Fibroblast of lung (primary cell): ENCODE data around the gene MYO9A. TPM values are rescaled to one million over a fixed set of nuclear protein-coding genes. Genes with fewer than 3 reads are reported as not detected.

ENCODE experiments used
- DNase-seq, 2 donors: peaks; one replicate each; pipeline versions ENCODE4 v3.0.0 to v3.0.0-alpha.2; 2010; ENCODE audit warnings: low read depth in 2 of 2
- H2AFZ ChIP-seq: 2 replicates; pipeline ENCODE4 v1.5.1; 2012; ENCODE audit warnings: low read length, control low read depth, inconsistent platforms
- H3K27ac ChIP-seq: 2 replicates; pipeline ENCODE4 v1.5.1; 2011; ENCODE audit warnings: low read length, control low read depth; ENCODE audit not compliant: insufficient read depth
- H3K27me3 ChIP-seq: 2 replicates; pipeline ENCODE4 v1.5.1; 2011; ENCODE audit warnings: mild to moderate bottlenecking, low read length; ENCODE audit not compliant: control insufficient read depth, insufficient read depth
- H3K36me3 ChIP-seq: 2 replicates; pipeline ENCODE4 v1.5.1; 2011; ENCODE audit warnings: low read length; ENCODE audit not compliant: control insufficient read depth, insufficient read depth
- H3K4me1 ChIP-seq: 2 replicates; pipeline ENCODE4 v1.5.1; 2011; ENCODE audit warnings: low read length; ENCODE audit not compliant: control insufficient read depth, insufficient read depth; ENCODE audit errors: extremely low read depth
- H3K4me2 ChIP-seq: 2 replicates; pipeline ENCODE4 v1.5.1; 2011; ENCODE audit warnings: low read length, control low read depth; ENCODE audit not compliant: insufficient read depth; ENCODE audit errors: extremely low read depth
- H3K4me3 ChIP-seq, 4 experiments: fragments of 200-600 bp in 1 of 4; sonication (generic) in 1 of 4; replicated peaks in 1 of 4; 2 replicates each; pipeline ENCODE4 v1.5.1; 2011 to 2016; ENCODE audit warnings: low read length in 4 of 4, low read depth in 3 of 4, mild to moderate bottlenecking in 3 of 4, control low read depth in 2 of 4, inconsistent platforms in 1 of 4, mixed read lengths in 1 of 4; ENCODE audit not compliant: insufficient read depth in 1 of 4; ENCODE audit errors: control extremely low read depth in 1 of 4
- H3K79me2 ChIP-seq: 2 replicates; pipeline ENCODE4 v1.5.1; 2012; ENCODE audit warnings: mild to moderate bottlenecking, low read length, inconsistent platforms; ENCODE audit not compliant: control insufficient read depth, insufficient read depth
- H3K9ac ChIP-seq: 2 replicates; pipeline ENCODE4 v1.5.1; 2011; ENCODE audit warnings: mild to moderate bottlenecking, low read length, control low read depth; ENCODE audit not compliant: insufficient read depth
- H3K9me3 ChIP-seq: 2 replicates; pipeline ENCODE4 v1.5.1; 2012; ENCODE audit warnings: low read depth, low read length; ENCODE audit not compliant: control insufficient read depth, insufficient read depth
- H4K20me1 ChIP-seq: 2 replicates; pipeline ENCODE4 v1.5.1; 2011; ENCODE audit warnings: low read length; ENCODE audit not compliant: control insufficient read depth, insufficient read depth; ENCODE audit errors: extremely low read depth
- CTCF ChIP-seq, 2 donors: IDR thresholded peaks in 1 of 2; conservative IDR thresholded peaks in 1 of 2; 1 replicate in 1 of 2; 2 replicates in 1 of 2; pipeline ENCODE4 v1.5.1; 2011 to 2012; ENCODE audit warnings: low read length in 2 of 2, control low read depth in 1 of 2, inconsistent platforms in 1 of 2, low read depth in 1 of 2, mild to moderate bottlenecking in 1 of 2
- EZH2 ChIP-seq: IDR thresholded peaks from 2 replicates; pipeline ENCODE4 v1.5.1; 2012; ENCODE audit warnings: low read length, control low read depth, mild to moderate bottlenecking; ENCODE audit errors: missing control alignments
- polyA plus RNA-seq, 2 donors: library from polyadenylated mRNA; depleted of rRNA in 1 of 2; stranded (reverse) in 1 of 2; unstranded in 1 of 2; fragments of >200 nt; gene quantifications; 2 replicates each; pipeline ENCODE4 v1.2.1, GENCODE V29; 2011 to 2012; ENCODE audit warnings: missing spikeins in 1 of 2
- total RNA-seq: library from RNA; depleted of rRNA; stranded (reverse); fragments of >200 nt; gene quantifications from 2 replicates; pipeline ENCODE4 v1.2.1, GENCODE V29; 2014

Gene MYO9A
- total and polyA plus RNA-seq, 2 donors (not counting 1 experiment from before 2014, with no cell fraction given), result 12.8 to 48.6 TPM

- no peaks in the 10 kb centered on the region for H3K9me3 ChIP-seq
- H3K4me1 ChIP-seq, result no peaks in the 10 kb centered on the region
- TF ChIP-seq EZH2 (no peak), CTCF (conservative IDR thresholded peaks at IDR 0.05 in 1 of 2, IDR thresholded peaks at IDR 0.05 in 1 of 2; ENCODE audit: low read depth in 1 of 2, low read length in 2 of 2) (no peak)
- H3K9ac ChIP-seq, result no peak overlapping the region
- no peaks in the 10 kb centered on the region for H4K20me1 ChIP-seq
- no peaks in the 10 kb centered on the region for H3K27me3 ChIP-seq
- no peak for DNase-seq
- no peak overlapping the region for H2AFZ ChIP-seq
- peaks cover 3% of the 10 kb centered on the region for H3K36me3 ChIP-seq
- H3K4me2 ChIP-seq, result no peak overlapping the region
- H3K4me3 ChIP-seq, result no peak overlapping the region
- no peak overlapping the region for H3K27ac ChIP-seq
- no peaks in the 10 kb centered on the region for H3K79me2 ChIP-seq
These were observed 232.6 kb downstream of the MYO9A start for GRCh38 chr15:71885390-71885789.

GRCh38 chr15:71883447-71883846 is 234.5 kb downstream of the MYO9A start:
- no peak for DNase-seq
- Histone ChIP-seq H3K9ac (no peak overlapping the region), H3K36me3 (peaks cover 3% of the 10 kb centered on the region), H3K4me3 (no peak overlapping the region), H3K4me2 (no peak overlapping the region), H3K27me3 (no peaks in the 10 kb centered on the region), H3K9me3 (no peaks in the 10 kb centered on the region), H2AFZ (no peak overlapping the region), H3K4me1 (no peaks in the 10 kb centered on the region), H3K27ac (no peak overlapping the region), H3K79me2 (no peaks in the 10 kb centered on the region), H4K20me1 (no peaks in the 10 kb centered on the region)
- TF ChIP-seq CTCF (conservative IDR thresholded peaks at IDR 0.05 in 1 of 2, IDR thresholded peaks at IDR 0.05 in 1 of 2; ENCODE audit: low read depth in 1 of 2, low read length in 2 of 2) (no peak), EZH2 (no peak)

- no peak for DNase-seq
- Histone ChIP-seq H2AFZ (no peak overlapping the region), H3K79me2 (no peaks in the 10 kb centered on the region), H3K4me1 (no peaks in the 10 kb centered on the region), H4K20me1 (no peaks in the 10 kb centered on the region), H3K9ac (no peak overlapping the region), H3K9me3 (no peaks in the 10 kb centered on the region), H3K27ac (no peak overlapping the region), H3K36me3 (peaks cover 2% of the 10 kb centered on the region), H3K4me2 (no peak overlapping the region), H3K4me3 (no peak overlapping the region), H3K27me3 (no peaks in the 10 kb centered on the region)
- TF ChIP-seq CTCF (conservative IDR thresholded peaks at IDR 0.05 in 1 of 2, IDR thresholded peaks at IDR 0.05 in 1 of 2; ENCODE audit: low read depth in 1 of 2, low read length in 2 of 2) (no peak), EZH2 (no peak)
These were observed 237.7 kb downstream of the MYO9A start for GRCh38 chr15:71880276-71880675.
